ENCODE results near the gene DOCK4. TPM values are rescaled to one million over a fixed set of nuclear protein-coding genes. Genes with fewer than 3 reads are reported as not detected.

The DOCK4 gene
- total RNA-seq, 1 donor from 2014 or later, result 43.0 TPM

- Mint-ChIP-seq H3K4me1 (ENCODE audit: low read depth) (peaks cover 44% of the 10 kb centered on the region), H3K9me3 (ENCODE audit: low read depth) (no peaks in the 10 kb centered on the region), H3K27me3 (ENCODE audit: low read depth) (no peaks in the 10 kb centered on the region), H3K36me3 (ENCODE audit: low read depth) (no peaks in the 10 kb centered on the region), H3K27ac (ENCODE audit: unreplicated experiment) (no peak overlapping the region), H3K4me3 (ENCODE audit: unreplicated experiment) (no peak overlapping the region)
- TF ChIP-seq CTCF (IDR thresholded peaks at IDR 0.05), result no peak
- no peak for DNase-seq (ENCODE audit: low spot score)
These were observed 152.5 kb downstream of the DOCK4 start for GRCh38 chr7:112053737-112054069.

- no peak for TF ChIP-seq CTCF (IDR thresholded peaks at IDR 0.05)
- Mint-ChIP-seq H3K4me3 (ENCODE audit: unreplicated experiment) (no peak overlapping the region), H3K9me3 (ENCODE audit: low read depth) (no peaks in the 10 kb centered on the region), H3K27me3 (ENCODE audit: low read depth) (no peaks in the 10 kb centered on the region), H3K36me3 (ENCODE audit: low read depth) (no peaks in the 10 kb centered on the region), H3K4me1 (ENCODE audit: low read depth) (peaks cover 41% of the 10 kb centered on the region), H3K27ac (ENCODE audit: unreplicated experiment) (peak overlapping the region; percentile 13)
- DNase-seq (ENCODE audit: low spot score), result no peak
These were observed 153.0 kb downstream of the DOCK4 start for GRCh38 chr7:112052993-112053736.

- peak overlapping the region; percentile 13 for H3K27ac Mint-ChIP-seq (ENCODE audit: unreplicated experiment)
These were observed 153.7 kb downstream of the DOCK4 start for GRCh38 chr7:112052498-112052897.

GRCh38 chr7:112050250-112050881 lies 155.8 kb downstream of the DOCK4 start:
- DNase-seq (ENCODE audit: low spot score), result no peak
- Mint-ChIP-seq H3K27me3 (ENCODE audit: low read depth) (no peaks in the 10 kb centered on the region), H3K36me3 (ENCODE audit: low read depth) (peaks cover 3% of the 10 kb centered on the region), H3K27ac (ENCODE audit: unreplicated experiment) (no peak overlapping the region), H3K9me3 (ENCODE audit: low read depth) (peaks cover 3% of the 10 kb centered on the region), H3K4me1 (ENCODE audit: low read depth) (peaks cover 46% of the 10 kb centered on the region), H3K4me3 (ENCODE audit: unreplicated experiment) (no peak overlapping the region)
- no peak for TF ChIP-seq CTCF (IDR thresholded peaks at IDR 0.05)

More at GRCh38 chr7:112052498-112052897, 153.7 kb downstream of the DOCK4 start:
- Mint-ChIP-seq H3K36me3 (ENCODE audit: low read depth) (no peaks in the 10 kb centered on the region), H3K4me1 (ENCODE audit: low read depth) (peaks cover 41% of the 10 kb centered on the region), H3K4me3 (ENCODE audit: unreplicated experiment) (no peak overlapping the region), H3K9me3 (ENCODE audit: low read depth) (no peaks in the 10 kb centered on the region), H3K27me3 (ENCODE audit: low read depth) (no peaks in the 10 kb centered on the region)
- no peak for TF ChIP-seq CTCF (IDR thresholded peaks at IDR 0.05)
- no peak for DNase-seq (ENCODE audit: low spot score)

DNA sequence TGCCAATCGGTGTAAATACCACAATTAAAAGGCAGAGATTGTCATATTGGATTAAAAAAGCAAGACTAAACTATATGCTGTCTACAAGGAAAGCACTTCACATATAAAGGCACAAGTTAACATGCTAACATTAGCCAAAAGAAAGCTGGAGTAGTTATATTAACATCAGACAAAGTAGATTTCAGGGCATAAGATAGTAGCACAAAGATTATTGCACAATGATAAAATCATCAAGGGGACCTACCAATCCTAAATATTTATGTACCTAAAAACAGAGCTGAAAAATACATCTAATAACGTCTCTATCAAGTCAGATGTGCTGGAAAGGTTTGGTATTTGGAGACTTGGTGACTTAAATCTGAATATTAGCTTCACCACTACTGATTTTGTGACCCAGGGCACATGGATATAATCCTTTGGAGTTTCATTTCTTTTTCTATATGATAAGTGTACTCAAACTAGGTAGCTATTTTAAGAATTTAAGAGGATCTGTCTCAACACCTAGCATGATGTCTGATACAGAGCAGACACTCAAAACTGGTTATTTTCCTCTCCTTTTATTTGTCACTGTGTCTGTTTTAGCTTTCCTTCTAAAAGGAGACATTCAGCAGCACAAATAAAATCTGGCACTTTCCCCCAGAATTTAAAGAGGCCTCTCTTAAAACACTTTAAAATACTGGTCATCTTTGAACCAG lies 156.5 kb downstream of the DOCK4 start:
- Mint-ChIP-seq H3K4me1 (ENCODE audit: low read depth) (peaks cover 53% of the 10 kb centered on the region), H3K9me3 (ENCODE audit: low read depth) (peaks cover 3% of the 10 kb centered on the region), H3K27me3 (ENCODE audit: low read depth) (no peaks in the 10 kb centered on the region), H3K27ac (ENCODE audit: unreplicated experiment) (no peak overlapping the region), H3K36me3 (ENCODE audit: low read depth) (peaks cover 3% of the 10 kb centered on the region), H3K4me3 (ENCODE audit: unreplicated experiment) (no peak overlapping the region)
- no peak for DNase-seq (ENCODE audit: low spot score)
- no peak for TF ChIP-seq CTCF (IDR thresholded peaks at IDR 0.05)
